BJ (cell line): ENCODE measurements around the gene ABLIM1. TPM values are rescaled to one million over a fixed set of nuclear protein-coding genes. Genes with fewer than 3 reads are reported as not detected.

Experiments
- CTCF ChIA-PET: fragments of 350-600 bp; formaldehyde crosslinking; extraction: SDS; loops from one replicate; lab custom pipeline; 2021; ENCODE audit warnings: antibody characterized with exemption, inconsistent platforms; lab: Yijun Ruan, JAX
- POLR2A ChIA-PET: fragments of 300-600 bp; sonication (Branson Sonifier 250); formaldehyde crosslinking; extraction: SDS; loops from one replicate; lab custom pipeline; 2021; ENCODE audit warnings: antibody characterized with exemption; lab: Charles Lee
- DNase-seq: peaks from one replicate; pipeline ENCODE4 v3.0.0-alpha.2; 2011; ENCODE audit warnings: low read depth
- H3K27me3 ChIP-seq: 2 replicates; pipeline ENCODE4 v1.6.0; 2011; ENCODE audit warnings: low read length; ENCODE audit not compliant: control insufficient read depth, insufficient read depth
- H3K36me3 ChIP-seq: 2 replicates; pipeline ENCODE4 v1.5.1; 2011; ENCODE audit warnings: low read length; ENCODE audit not compliant: control insufficient read depth, insufficient read depth
- H3K4me3 ChIP-seq: 2 replicates; pipeline ENCODE4 v1.5.1; 2011; ENCODE audit warnings: low read depth, mild to moderate bottlenecking, control low read depth, low read length
- CTCF ChIP-seq: IDR thresholded peaks from 2 replicates; pipeline ENCODE4 v1.5.1; 2011; ENCODE audit warnings: low read depth, mild to moderate bottlenecking, control low read depth, inconsistent platforms, low read length, moderate library complexity; ENCODE audit not compliant: insufficient read depth
- polyA plus RNA-seq: library from polyadenylated mRNA; depleted of rRNA; stranded (reverse); fragments of >200 nt; gene quantifications from 2 replicates; pipeline ENCODE4 v1.2.3, GENCODE V29; 2011

ABLIM1 gene
- polyA plus RNA-seq, 1 experiment = 14.4 TPM

GRCh38 chr10:114682121-114682520 is 24.0 kb upstream of the ABLIM1 start:
- ChIA-PET POLR2A (no interaction called here), CTCF (interaction anchor here (0.5 to 1.2 kb wide), 2 partner anchors 14 to 27 kb away, joined by 3 to 4 read pairs; no protein-coding TSS in a partner anchor)
- no peaks in the 10 kb centered on the region for H3K27me3 ChIP-seq
- H3K4me3 ChIP-seq = no peak overlapping the region
- TF ChIP-seq CTCF = no peak
- DNase-seq = no peak
- no peaks in the 10 kb centered on the region for H3K36me3 ChIP-seq

- no peak overlapping the region for H3K4me3 ChIP-seq
- TF ChIP-seq CTCF = no peak
- DNase-seq = no peak
- CTCF ChIA-PET = interaction anchor here (1.1 to 1.2 kb wide), 2 partner anchors 14 to 26 kb away, joined by 3 to 4 read pairs; no protein-coding TSS in a partner anchor
- H3K27me3 ChIP-seq = no peaks in the 10 kb centered on the region
- H3K36me3 ChIP-seq = no peaks in the 10 kb centered on the region
- POLR2A ChIA-PET = no interaction called here
These were observed 23.5 kb upstream of the ABLIM1 start for GRCh38 chr10:114681542-114681941.

GRCh38 chr10:114680543-114681117 is 22.6 kb upstream of the ABLIM1 start:
- Histone ChIP-seq H3K4me3 (no peak overlapping the region), H3K27me3 (no peaks in the 10 kb centered on the region), H3K36me3 (no peaks in the 10 kb centered on the region)
- ChIA-PET CTCF (interaction anchor here (1.1 kb wide), 1 partner anchor 15 kb away, joined by 3 read pairs; no protein-coding TSS in a partner anchor), POLR2A (no interaction called here)
- TF ChIP-seq CTCF = no peak
- DNase-seq = no peak

GRCh38 chr10:114679552-114679951 is 21.5 kb upstream of the ABLIM1 start:
- POLR2A ChIA-PET = no interaction called here
- Histone ChIP-seq H3K4me3 (no peak overlapping the region), H3K36me3 (no peaks in the 10 kb centered on the region), H3K27me3 (no peaks in the 10 kb centered on the region)
- DNase-seq = no peak
- CTCF ChIA-PET = no interaction called here
- TF ChIP-seq CTCF = no peak

- DNase-seq = no peak
- POLR2A ChIA-PET = no interaction called here
These were observed 20.7 kb upstream of the ABLIM1 start for GRCh38 chr10:114678820-114679219.

More at GRCh38 chr10:114678820-114679219, 20.7 kb upstream of the ABLIM1 start:
- CTCF ChIA-PET = interaction anchor here (0.6 to 1.3 kb wide), 2 partner anchors 16 to 21 kb away, joined by 3 to 4 read pairs; partner anchors contain the start of gene ABLIM1
- Histone ChIP-seq H3K27me3 (no peaks in the 10 kb centered on the region), H3K4me3 (no peak overlapping the region), H3K36me3 (no peaks in the 10 kb centered on the region)
- no peak for TF ChIP-seq CTCF
